Endothelial cell of umbilical vein (primary cell): ENCODE data around the gene ANGPT4. TPM values are rescaled to one million over a fixed set of nuclear protein-coding genes. Genes with fewer than 3 reads are reported as not detected.

Experiments used
- BruUV-seq: library from RNA; stranded (reverse); fragments of 400-500 nt; replicated peaks from 2 replicates; lab custom pipeline; 2021; lab: Mats Ljungman, UMichigan
- CTCF ChIA-PET: fragments of 300-600, 350-600 bp; sonication (Branson Sonifier 250); formaldehyde crosslinking; loops from one replicate; lab custom pipeline; 2021; ENCODE audit warnings: antibody characterized with exemption, inconsistent platforms; lab: Charles Lee
- POLR2A ChIA-PET: fragments of 300-600, 350-600 bp; sonication (Branson Sonifier 250); formaldehyde crosslinking; loops from one replicate; lab custom pipeline; 2021; ENCODE audit warnings: antibody characterized with exemption, inconsistent platforms; lab: Charles Lee
- DNase-seq: peaks from one replicate; pipeline ENCODE4 v3.0.0-alpha.2; 2011; ENCODE audit warnings: low read depth, low spot score
- FAIRE-seq: peaks from 2 replicates; lab custom pipeline; 2011; peaks lifted over from hg19 to GRCh38; lab: Jason Lieb, UNC
- H2AFZ ChIP-seq: 2 replicates; pipeline ENCODE4 v1.6.0; 2012; ENCODE audit warnings: low read depth, low read length, control low read depth, inconsistent platforms
- H3K27ac ChIP-seq: 2 replicates; pipeline ENCODE4 v1.5.1; 2011; ENCODE audit warnings: low read depth, mild to moderate bottlenecking, control low read depth, low read length, moderate library complexity; ENCODE audit not compliant: insufficient read depth
- H3K27me3 ChIP-seq, 2 experiments: 2 replicates each; pipeline versions ENCODE4 v1.6.0 to v1.6.1; 2011; ENCODE audit warnings: low read length in 2 of 2, mixed read lengths in 1 of 2; ENCODE audit not compliant: control insufficient read depth in 2 of 2, insufficient read depth in 2 of 2
- H3K36me3 ChIP-seq, 2 experiments: 2 replicates in 1 of 2; 3 replicates in 1 of 2; pipeline ENCODE4 v1.5.1; 2011; ENCODE audit warnings: low read length in 2 of 2, mild to moderate bottlenecking in 1 of 2, moderate library complexity in 1 of 2; ENCODE audit not compliant: control insufficient read depth in 2 of 2, insufficient read depth in 2 of 2; ENCODE audit errors: extremely low read depth in 1 of 2
- H3K4me1 ChIP-seq: 3 replicates; pipeline ENCODE4 v1.5.1; 2011; ENCODE audit warnings: mild to moderate bottlenecking, low read length; ENCODE audit not compliant: control insufficient read depth, insufficient read depth; ENCODE audit errors: extremely low read depth
- H3K4me2 ChIP-seq: 2 replicates; pipeline ENCODE4 v1.6.1; 2011; ENCODE audit warnings: low read length, control low read depth, mixed read lengths; ENCODE audit not compliant: insufficient read depth
- H3K4me3 ChIP-seq, 3 experiments: fragments of 200-600 bp in 1 of 3; sonication (generic), shearing (Covaris generic) in 1 of 3; replicated peaks in 1 of 3; 2 replicates each; pipeline ENCODE4 v1.5.1; 2011 to 2016; ENCODE audit warnings: control low read depth in 3 of 3, low read length in 3 of 3, mild to moderate bottlenecking in 2 of 3, inconsistent platforms in 1 of 3, low read depth in 1 of 3, moderate library complexity in 1 of 3; ENCODE audit not compliant: insufficient read depth in 1 of 3
- H3K79me2 ChIP-seq: 2 replicates; pipeline ENCODE4 v1.6.0; 2012; ENCODE audit warnings: low read length, inconsistent platforms; ENCODE audit not compliant: control insufficient read depth, insufficient read depth
- H3K9ac ChIP-seq: replicated peaks from 2 replicates; pipeline ENCODE3; 2011; ENCODE audit warnings: low read length, control low read depth; ENCODE audit not compliant: insufficient read depth; ENCODE audit errors: extremely low read depth
- H3K9me1 ChIP-seq: replicated peaks from 3 replicates; pipeline ENCODE4 v1.6.0; 2011; ENCODE audit warnings: mild to moderate bottlenecking, low read length; ENCODE audit not compliant: control insufficient read depth, insufficient read depth; ENCODE audit errors: extremely low read depth
- H3K9me3 ChIP-seq: replicated peaks from 2 replicates; pipeline ENCODE4 v1.5.1; 2012; ENCODE audit warnings: low read length, inconsistent platforms; ENCODE audit not compliant: control insufficient read depth, insufficient read depth
- H4K20me1 ChIP-seq: replicated peaks from 2 replicates; pipeline ENCODE3; 2011; ENCODE audit warnings: mild to moderate bottlenecking, low read length; ENCODE audit not compliant: control insufficient read depth, insufficient read depth; ENCODE audit errors: extremely low read depth
- EZH2 ChIP-seq: IDR thresholded peaks from 2 replicates; pipeline ENCODE4 v1.6.1; 2012; ENCODE audit warnings: borderline replicate concordance, low read depth, mild to moderate bottlenecking, moderate library complexity, low read length, inconsistent platforms; ENCODE audit not compliant: severe bottlenecking
- FOS ChIP-seq: IDR thresholded peaks from 2 replicates; pipeline ENCODE4 v1.6.1; 2011; ENCODE audit warnings: mild to moderate bottlenecking, low read length, moderate library complexity, borderline replicate concordance; ENCODE audit not compliant: insufficient read depth
- GATA2 ChIP-seq: IDR thresholded peaks from 2 replicates; pipeline ENCODE4 v1.7.0; 2011; ENCODE audit warnings: low read depth, mild to moderate bottlenecking, moderate library complexity, mixed read lengths, low read length; ENCODE audit not compliant: insufficient read length, insufficient read depth
- JUN ChIP-seq: IDR thresholded peaks from 2 replicates; pipeline ENCODE4 v1.6.1; 2011; ENCODE audit warnings: borderline replicate concordance, low read depth; ENCODE audit not compliant: insufficient read length, insufficient read depth
- MYC ChIP-seq: IDR thresholded peaks from one replicate; pipeline ENCODE4 v1.6.1; 2011; ENCODE audit warnings: mild to moderate bottlenecking, low read depth, low read length
- POLR2A ChIP-seq: IDR thresholded peaks from 2 replicates; pipeline ENCODE4 v1.6.1; 2012; ENCODE audit warnings: low read depth, mild to moderate bottlenecking, control low read depth, low read length
- POLR2AphosphoS5 ChIP-seq: IDR thresholded peaks from 2 replicates; pipeline ENCODE4 v1.6.1; 2012; ENCODE audit warnings: low read depth, mild to moderate bottlenecking, control low read depth, low read length, moderate library complexity; ENCODE audit not compliant: insufficient read depth
- dilution Hi-C: fragments of 300-500 bp; cut with MboI; formaldehyde crosslinking; loops from one replicate; pipeline ENCODE4 v1.15.0; 2019; ENCODE audit warnings: low sequenced_read_pairs; ENCODE audit not compliant: extremely low pct_ligation_motif_present
- intact Hi-C: fragments of 100-400 bp; cut with micrococcal nuclease; formaldehyde crosslinking; loops from one replicate; pipeline ENCODE4 v1.10.0; 2022
- polyA plus RNA-seq, 4 experiments: library from polyadenylated mRNA; depleted of rRNA in 3 of 4; stranded (reverse) in 3 of 4; unstranded in 1 of 4; fragments of >200 nt; gene quantifications; 2 replicates each; pipeline versions ENCODE4 v1.2.1 to v1.2.3, GENCODE V29; 2011 to 2012; ENCODE audit warnings: missing spikeins in 1 of 4
- total RNA-seq: library from RNA; stranded (reverse); gene quantifications from 2 replicates; pipeline ENCODE4 v1.2.3, GENCODE V29; 2021
- TF ChIP-seq, protein P1 (sequence below): IDR thresholded peaks from 2 replicates; pipeline ENCODE4 v1.6.1; 2011; ENCODE audit not compliant: insufficient read depth, insufficient read length
- TF ChIP-seq, protein P2 (sequence below), 2 donors: IDR thresholded peaks; 1 replicate in 1 of 2; 2 replicates in 1 of 2; pipeline ENCODE4 v1.5.1; 2011; ENCODE audit warnings: low read length in 2 of 2, mild to moderate bottlenecking in 2 of 2, moderate library complexity in 2 of 2, control low read depth in 1 of 2, inconsistent platforms in 1 of 2, low read depth in 1 of 2; ENCODE audit not compliant: insufficient read depth in 1 of 2; ENCODE audit errors: extremely low read depth in 1 of 2

The ANGPT4 gene
- total and polyA plus RNA-seq, 2 donors (not counting 3 experiments of a cell fraction or from before 2014, with no cell fraction given): not detected

DNA sequence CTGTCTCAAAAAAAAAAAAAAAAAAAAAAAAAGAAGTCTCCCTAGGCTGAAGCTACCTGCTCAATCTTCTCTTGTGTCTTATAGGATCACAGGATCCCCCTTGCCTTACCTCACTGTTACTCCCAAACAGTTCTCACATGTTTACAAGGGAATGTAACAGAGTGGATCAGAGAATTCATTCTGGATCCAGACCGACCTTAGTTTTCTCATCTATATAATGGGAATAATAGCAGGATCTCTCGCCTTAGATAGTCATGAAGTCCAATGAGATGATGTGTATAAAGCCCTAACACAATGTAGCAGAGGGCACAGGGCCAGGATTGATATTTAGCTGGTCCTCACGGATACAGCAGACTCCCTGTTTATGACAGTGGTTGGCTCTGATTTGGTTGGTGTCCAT lies 84.9 kb downstream of the ANGPT4 start:
- intact Hi-C loops: loop anchor here (10.0 kb wide), 2 partner anchors 296 to 664 kb away; partner anchors contain the start of gene SIRPB2

DNA sequence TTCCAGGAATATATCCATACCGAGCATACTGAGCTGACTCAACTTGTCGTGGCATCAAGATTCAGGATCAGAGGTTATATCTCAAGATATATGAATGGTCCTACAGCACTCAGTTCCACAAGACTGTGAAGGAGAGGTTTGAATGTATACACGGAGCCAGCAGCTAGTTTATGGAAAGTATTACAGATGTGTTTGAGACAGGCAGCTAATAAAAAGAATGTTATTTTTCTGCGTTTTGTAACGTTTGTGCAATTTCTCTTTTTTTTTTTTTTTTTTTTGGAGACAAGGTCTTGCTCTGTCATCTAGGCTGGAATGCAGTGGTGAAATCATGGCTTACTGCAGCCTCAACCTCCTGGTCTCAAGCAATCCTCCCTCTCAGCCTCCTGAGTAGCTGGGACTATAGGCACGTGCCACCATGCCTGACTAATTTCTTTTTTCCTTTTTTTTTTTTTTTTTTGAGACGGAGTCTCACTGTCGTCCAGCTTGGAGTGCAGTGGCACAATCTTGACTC lies 86.1 kb downstream of the ANGPT4 start:
- Histone ChIP-seq H3K36me3 (no peaks in the 10 kb centered on the region), H3K27me3 (no peaks in the 10 kb centered on the region), H4K20me1 (no peaks in the 10 kb centered on the region), H3K4me1 (peaks cover 14% of the 10 kb centered on the region), H3K9ac (no peak overlapping the region), H3K79me2 (peaks cover 10% of the 10 kb centered on the region), H2AFZ (no peak overlapping the region), H3K9me1 (no peaks in the 10 kb centered on the region), H3K4me3 (no peak overlapping the region), H3K4me2 (no peak overlapping the region), H3K9me3 (no peaks in the 10 kb centered on the region), H3K27ac (no peak overlapping the region)
- POLR2A ChIA-PET: no interaction called here
- dilution Hi-C loops (no loop called here), intact Hi-C loops (loop anchor here (10.0 kb wide), 2 partner anchors 295 to 665 kb away; partner anchors contain the start of gene SIRPB2)
- TF ChIP-seq GATA2: no peak
- TF ChIP-seq, protein P1, sequence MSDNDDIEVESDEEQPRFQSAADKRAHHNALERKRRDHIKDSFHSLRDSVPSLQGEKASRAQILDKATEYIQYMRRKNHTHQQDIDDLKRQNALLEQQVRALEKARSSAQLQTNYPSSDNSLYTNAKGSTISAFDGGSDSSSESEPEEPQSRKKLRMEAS: no peak
- TF ChIP-seq, protein P2, sequence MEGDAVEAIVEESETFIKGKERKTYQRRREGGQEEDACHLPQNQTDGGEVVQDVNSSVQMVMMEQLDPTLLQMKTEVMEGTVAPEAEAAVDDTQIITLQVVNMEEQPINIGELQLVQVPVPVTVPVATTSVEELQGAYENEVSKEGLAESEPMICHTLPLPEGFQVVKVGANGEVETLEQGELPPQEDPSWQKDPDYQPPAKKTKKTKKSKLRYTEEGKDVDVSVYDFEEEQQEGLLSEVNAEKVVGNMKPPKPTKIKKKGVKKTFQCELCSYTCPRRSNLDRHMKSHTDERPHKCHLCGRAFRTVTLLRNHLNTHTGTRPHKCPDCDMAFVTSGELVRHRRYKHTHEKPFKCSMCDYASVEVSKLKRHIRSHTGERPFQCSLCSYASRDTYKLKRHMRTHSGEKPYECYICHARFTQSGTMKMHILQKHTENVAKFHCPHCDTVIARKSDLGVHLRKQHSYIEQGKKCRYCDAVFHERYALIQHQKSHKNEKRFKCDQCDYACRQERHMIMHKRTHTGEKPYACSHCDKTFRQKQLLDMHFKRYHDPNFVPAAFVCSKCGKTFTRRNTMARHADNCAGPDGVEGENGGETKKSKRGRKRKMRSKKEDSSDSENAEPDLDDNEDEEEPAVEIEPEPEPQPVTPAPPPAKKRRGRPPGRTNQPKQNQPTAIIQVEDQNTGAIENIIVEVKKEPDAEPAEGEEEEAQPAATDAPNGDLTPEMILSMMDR (IDR thresholded peaks at IDR 0.05; ENCODE audit: extremely low read depth in 1 of 2, insufficient read depth in 1 of 2, low read depth in 1 of 2, low read length in 2 of 2): no peak
- no peak for TF ChIP-seq POLR2AphosphoS5
- no peak for TF ChIP-seq JUN
- TF ChIP-seq EZH2: no peak
- TF ChIP-seq MYC: no peak
- no peak for TF ChIP-seq POLR2A
- no peak for TF ChIP-seq FOS
- CTCF ChIA-PET: interaction anchor here (0.8 to 1.4 kb wide), 4 partner anchors 12 to 125 kb away, joined by 3 to 6 read pairs (median 3); no protein-coding TSS in a partner anchor
- no TSS peak for BruUV-seq
- no peak for FAIRE-seq
- no peak for DNase-seq

More for the DNA sequence above, 84.9 kb downstream of the ANGPT4 start:
- no TSS peak for BruUV-seq
- no peak overlapping the region for H3K4me2 ChIP-seq
- no peaks in the 10 kb centered on the region for H4K20me1 ChIP-seq
- H3K36me3 ChIP-seq: no peaks in the 10 kb centered on the region
- POLR2A ChIA-PET: no interaction called here
- peaks cover 20% of the 10 kb centered on the region for H3K79me2 ChIP-seq
- H3K27me3 ChIP-seq: no peaks in the 10 kb centered on the region
- dilution Hi-C loops: no loop called here
- H3K9me3 ChIP-seq: no peaks in the 10 kb centered on the region
- H3K9me1 ChIP-seq: no peaks in the 10 kb centered on the region
- CTCF ChIA-PET: interaction anchor here (1.2 to 3.9 kb wide), 3 partner anchors 12 to 49 kb away, joined by 3 to 28 read pairs (median 4); no protein-coding TSS in a partner anchor
- DNase-seq: no peak
- H3K9ac ChIP-seq: no peak overlapping the region
- peaks cover 25% of the 10 kb centered on the region for H3K4me1 ChIP-seq
- TF ChIP-seq FOS (no peak), POLR2A (no peak), JUN (no peak), MYC (no peak)
- FAIRE-seq: no peak
- no peak overlapping the region for H2AFZ ChIP-seq
- H3K4me3 ChIP-seq: no peak overlapping the region
- no peak overlapping the region for H3K27ac ChIP-seq
